ENCODE data around the gene BCL2L12.

BCL2L12 gene

DNA sequence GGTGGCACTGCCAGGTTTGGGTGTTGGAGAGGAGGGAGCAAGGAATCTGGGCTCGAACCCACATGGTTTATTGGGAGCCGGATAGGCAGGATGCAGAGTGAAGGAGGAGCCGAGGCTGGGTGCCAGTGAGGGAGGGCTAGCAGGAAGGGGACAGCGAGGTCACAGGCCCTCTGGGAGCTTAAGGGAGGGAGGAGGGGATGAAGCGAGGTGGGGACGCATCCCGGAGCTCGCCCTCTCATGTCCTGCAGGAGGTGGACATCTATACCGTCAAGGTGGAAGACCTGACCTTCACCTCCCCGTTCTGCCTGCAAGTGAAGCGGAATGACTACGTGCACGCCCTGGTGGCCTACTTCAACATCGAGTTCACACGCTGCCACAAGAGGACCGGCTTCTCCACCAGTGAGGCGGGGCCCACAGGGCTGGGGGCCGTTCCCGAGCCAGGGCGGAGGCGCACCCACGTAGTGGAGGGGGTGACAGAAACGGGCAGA is 20.2 kb downstream of the BCL2L12 start:
- DNase-seq, result no peak

DNA sequence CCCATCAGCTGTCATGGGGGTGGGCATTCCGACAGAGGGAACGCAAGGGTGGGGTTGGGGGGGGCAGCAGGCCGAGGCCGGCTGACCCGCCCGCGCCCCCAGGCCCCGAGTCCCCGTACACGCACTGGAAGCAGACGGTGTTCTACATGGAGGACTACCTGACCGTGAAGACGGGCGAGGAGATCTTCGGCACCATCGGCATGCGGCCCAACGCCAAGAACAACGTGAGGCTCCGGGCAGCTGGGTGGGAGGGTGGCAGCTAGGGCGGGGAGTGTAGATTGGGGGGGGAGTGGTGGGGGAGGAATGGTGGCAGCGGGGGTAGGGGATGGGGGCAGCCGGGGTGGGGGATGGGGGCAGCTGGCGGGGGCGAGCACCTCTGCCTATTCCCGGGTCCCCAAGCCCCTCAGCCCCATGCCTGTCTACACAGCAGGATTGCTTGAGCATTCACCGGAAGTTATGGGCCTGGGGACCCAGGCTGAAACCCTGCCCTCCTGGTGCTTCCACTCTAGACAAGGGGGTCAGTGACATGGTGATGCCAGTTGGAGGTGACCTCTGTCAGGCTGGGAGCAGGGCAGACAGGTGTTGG is 20.9 kb downstream of the BCL2L12 start:
- DNase-seq, result no peak

DNA sequence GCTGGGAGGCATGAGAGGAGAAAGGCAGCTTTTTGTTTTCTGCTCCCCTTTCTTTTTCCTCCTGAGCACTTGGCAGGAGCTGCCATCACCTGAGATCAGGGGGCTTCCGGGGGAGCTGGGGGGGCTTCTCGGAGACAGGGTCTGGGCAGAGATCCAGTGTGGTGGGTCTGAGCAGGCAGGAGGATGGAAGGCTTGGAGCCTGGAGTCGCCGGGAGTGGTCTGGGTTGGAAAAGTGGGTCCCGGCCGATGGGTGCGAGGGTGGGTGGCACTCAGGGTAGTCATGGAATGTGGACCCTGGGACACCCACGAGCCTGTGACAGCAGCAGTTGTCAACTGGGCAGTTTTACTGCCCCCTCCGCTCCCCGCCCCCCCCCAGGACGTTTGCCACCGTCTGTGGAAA is 21.4 kb downstream of the BCL2L12 start:
- DNase-seq, result no peak

DNA sequence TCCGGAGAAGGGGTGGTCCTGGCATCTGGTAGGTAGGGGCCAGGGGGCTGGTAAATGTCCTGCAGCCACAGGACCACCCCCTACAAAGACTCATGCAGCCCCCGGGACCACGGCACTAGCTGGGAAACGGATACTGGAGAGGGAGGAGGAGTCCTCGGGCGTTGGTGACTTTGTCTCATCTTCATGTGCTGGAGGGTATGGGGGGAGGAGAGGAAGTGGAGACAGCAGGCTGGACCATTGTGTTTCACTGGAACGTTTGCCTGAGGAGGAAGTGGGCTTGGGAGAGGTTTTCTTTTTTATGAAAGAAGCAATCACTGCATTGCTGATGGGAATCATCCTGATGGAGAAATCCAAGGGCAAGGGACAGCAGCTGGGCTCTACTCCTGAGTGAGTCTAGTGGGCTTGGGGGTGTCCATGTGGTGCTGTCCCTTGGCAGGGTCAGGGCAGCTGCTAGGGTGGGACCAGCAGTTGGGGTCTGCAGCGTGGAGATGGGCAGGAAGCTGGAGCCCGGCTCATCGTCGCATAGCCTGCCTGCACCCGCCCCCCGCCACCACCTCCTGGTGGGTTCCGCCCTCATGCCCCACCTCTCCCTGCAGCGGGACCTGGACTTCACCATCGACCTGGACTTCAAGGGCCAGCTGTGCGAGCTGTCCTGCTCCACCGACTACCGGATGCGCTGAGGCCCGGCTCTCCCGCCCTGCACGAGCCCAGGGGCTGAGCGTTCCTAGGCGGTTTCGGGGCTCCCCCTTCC is 22.0 kb downstream of the BCL2L12 start:
- peak; percentile 42 for DNase-seq

DNA sequence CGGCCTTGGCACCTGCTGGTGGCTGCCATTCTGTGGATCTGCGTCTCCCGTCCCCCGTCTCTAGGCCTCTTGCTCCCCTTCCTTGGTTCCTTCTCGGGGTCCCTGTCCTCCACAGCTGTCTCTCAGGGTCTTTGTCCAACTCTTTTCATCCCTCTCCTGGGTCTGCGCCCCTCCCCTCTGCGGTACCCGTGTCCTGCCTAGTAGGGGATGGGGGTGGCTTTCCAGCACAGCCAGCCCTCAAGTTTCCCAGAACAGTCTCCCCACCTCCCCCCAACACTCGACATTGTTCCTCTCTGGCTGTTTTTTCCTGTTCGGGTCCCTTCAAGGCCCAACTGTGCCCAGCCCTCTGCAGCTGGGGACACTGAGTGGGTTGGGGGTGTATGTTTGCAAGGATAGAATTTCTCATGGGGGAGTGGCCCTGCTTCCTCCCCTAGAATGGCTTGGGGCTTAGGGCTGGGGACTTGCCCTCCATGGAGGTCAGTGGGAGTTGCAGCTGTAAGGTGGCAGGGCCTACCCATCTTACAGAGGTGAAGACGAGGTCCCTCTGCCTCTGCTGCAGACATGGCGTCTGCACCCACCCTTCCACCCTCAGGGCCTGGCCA is 22.9 kb downstream of the BCL2L12 start:
- DNase-seq, result no peak

DNA sequence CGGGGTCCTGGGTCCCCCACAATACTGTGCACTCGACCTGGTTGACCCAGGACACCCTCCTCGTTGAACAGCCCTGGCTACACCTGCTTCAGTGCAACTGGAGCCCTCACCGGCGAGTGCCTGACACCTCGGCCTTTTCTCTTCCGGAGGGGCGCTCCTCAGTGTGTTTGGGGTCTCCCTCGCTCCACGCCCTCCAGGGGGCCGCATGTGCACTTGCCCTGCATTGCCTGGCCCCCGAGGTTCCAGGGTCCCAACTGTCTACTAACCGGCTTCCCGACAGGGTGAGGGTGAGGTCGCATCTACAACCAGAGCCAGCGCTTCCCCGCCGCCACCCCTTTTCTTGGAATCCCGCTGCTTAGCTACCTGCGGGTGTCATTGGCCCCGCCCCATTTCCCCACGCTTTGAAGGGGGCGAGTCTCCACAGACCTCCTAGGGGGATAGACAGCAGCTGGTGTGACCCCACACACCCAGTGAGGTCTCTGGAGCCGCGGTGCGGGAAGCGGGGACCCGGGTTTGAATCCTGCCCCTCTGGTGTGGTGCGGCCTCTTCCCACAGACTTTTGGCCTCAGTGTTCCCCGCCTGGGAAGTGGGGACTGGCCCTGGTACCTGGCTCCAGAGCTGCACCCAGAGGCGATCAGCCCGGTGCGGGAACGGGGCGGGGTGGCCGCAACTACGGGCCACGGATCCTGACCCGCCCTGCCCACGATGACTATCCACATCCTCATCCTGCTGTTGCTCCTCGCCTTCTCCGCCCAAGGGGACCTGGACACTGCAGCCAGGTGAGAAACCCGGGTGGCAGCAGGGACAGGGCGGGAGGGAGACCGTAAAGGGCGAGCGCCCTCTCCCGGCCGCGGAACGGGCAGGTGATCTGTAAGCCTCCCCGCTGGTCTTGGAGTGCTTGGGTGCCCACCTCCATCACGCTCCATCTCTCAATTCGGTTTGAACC is 23.7 kb downstream of the BCL2L12 start, which contains the start of gene ADM5:
Gene ADM5, plus strand, starts transcription at position 462 of the 946 bp plus-strand sequence. Its CDS starts 244 bp downstream, at position 706.
- peak; percentile 86 for DNase-seq

DNA sequence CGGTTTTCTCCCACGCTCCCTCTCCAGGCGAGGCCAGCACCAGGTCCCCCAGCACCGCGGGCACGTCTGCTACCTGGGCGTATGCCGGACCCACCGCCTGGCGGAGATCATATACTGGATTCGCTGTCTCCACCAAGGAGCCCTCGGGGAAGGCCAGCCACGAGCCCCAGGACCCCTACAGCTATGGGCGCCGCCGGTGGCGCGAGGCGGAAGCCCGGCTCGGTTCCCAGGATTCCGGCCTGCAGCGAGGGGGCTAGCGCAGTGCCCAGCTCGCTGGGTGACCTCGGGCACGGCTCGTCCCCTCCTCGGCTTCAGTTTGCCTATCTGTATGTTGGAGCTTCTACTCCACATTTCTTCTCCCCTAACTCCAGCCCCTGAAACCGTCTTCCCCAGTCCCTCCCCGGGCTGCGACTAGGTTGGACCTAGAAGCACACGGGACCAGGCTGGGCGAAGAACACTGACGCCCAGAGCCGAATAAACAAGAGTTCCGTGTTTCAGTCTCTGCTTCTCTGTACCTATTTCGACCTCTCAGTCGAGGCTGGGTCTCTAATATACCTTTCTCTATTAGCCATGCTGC is 24.4 kb downstream of the BCL2L12 start:
- no peak for DNase-seq

DNA sequence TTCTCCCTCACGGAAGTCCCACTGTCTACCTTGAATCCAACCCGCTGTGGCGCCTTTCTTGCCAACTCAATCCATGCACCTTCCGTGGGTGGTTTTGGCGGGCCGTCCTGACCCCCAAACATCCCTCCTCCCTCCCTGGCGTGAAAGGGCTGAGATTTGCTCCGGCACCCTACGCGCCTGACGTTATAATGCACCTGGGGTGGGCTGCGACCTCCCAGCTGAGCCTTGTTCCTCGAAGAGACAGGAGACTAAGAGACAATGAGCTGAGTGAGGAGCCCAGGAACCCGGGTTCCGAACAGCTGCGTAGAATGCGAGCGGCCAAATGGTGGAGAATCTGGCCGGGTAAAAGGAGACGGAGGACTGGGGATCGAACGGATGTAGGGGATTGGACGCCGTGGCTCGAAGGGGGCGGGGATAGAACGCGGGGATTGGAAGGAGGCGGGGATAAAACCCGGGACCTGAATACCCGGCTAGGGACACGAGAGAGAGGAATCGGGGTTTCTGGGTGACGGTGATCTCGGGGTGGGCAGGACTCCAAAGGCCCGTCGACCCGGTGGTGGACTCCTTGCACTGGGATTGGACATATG is 25.0 kb downstream of the BCL2L12 start, which contains the start of gene CPT1C:
Gene CPT1C, plus strand, starts transcription at position 461 of the 587 bp plus-strand sequence. CDS start 1,137 bp downstream, outside the sequence.
- DNase-seq, result peak; percentile 98

DNA sequence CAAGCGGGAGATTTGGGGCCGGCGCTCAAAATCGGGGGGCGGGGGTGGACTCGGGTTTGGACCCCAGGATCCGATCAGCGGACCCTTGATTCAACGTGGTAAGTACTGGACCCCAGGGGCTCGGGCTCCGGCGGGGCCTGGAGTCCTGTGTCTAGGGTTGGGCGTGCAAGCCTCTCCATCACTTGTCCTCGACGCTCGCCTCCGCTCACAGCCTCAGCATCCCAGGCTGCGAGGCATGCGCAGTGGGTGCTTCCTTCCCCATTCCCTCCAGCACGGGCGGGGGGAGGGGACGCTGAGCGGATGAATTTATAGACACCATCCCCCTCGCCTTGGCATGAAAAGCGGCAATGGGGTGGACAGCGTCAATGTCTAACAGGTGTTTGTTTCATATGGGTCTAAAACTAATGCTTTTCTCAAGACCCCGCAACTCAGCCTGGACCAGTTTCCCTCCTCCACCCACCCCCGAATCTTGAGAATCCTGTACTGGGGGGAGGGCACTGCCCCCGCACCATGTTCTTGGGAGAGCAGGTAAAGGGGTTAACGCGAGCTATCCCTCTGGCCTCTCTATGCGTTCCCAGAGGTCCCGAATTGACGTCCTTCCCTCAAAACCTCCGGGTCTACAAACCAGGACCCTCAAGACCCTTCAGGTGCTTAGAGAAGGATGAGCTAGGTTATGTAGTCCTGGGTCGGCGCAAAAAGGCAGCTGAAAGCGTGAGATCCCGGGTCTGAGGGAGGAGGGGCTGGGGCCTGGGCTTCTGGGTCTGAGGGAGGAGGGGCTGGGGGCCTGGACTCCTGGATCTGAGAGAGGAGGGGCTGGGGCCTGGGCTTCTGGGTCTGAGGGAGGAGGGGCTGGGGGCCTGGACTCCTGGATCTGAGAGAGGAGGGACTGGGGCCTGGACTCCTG is 25.8 kb downstream of the BCL2L12 start:
- peak; percentile 96 for DNase-seq

DNA sequence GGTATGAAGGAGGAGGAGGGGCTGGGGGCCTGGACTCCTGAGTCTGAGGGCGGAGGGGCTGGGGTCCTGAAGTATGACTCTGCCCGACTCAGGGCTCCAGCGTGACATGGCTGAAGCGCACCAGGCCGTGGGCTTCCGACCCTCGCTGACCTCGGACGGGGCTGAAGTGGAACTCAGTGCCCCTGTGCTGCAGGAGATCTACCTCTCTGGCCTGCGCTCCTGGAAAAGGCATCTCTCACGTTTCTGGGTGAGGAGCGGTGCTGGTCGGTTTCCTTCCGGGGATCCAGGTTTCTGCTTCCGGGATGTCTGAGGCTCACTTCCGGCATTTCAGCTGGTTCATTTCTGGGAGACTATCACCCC is 26.4 kb downstream of the BCL2L12 start:
- peak; percentile 41 for DNase-seq

DNA sequence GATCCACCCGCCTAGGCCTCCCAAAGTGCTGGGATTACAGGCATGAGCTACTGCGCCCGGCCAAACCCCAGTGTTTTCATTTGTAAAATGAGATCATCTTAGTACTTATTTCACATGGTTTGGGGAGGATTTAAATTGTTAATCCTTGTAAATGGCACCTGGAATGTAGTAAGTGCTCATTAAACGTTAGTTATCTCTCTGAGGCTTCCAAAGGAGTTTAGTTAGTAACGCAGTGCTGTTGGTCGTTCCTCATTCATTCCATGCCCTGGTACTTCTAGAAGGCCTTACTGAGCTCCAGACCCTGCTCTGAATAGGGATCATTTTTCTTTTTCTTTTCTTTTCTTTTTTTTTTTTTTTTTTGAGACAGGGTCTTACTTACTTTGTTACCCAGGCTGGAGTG is 30.4 kb downstream of the BCL2L12 start:
- DNase-seq, result peak; percentile 31

DNA sequence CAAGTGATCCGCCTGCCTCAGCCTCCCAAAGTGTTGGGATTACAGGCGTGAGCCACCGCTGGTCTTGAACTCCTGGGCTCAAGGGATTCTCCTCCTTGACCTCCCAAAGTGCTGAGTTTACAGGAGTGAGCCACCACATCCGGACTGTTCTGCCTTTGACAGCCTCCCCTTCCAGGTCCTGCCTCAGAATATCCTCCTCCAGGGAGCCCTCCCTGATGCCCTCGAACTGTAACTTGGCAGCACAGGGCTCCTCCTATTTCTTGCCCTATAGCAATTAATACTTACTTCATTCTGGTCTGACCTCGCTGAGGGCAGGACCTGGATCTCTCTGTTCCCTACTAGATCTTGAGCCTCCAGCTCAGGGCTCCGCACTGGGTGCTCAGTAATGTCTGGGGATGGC is 31.1 kb downstream of the BCL2L12 start:
- DNase-seq, result no peak

DNA sequence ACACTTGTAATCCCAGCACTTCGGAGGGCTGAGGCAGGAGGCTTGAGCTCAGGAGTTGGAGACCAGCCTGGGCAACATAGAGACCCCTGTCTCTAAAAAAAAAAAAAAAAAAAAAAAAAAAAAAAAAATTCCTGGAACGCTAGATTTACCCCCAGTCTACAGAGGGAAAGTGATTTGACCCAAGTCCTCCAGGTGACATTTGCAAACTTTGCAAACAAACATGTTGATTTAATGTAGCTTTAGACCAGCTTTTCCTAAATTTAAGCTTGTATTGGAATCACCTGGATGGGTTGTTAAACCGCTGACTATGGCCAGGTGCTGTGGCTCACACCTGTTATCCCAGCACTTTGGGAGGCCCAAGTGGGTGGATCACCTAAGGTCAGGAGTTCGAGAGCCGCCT is 33.6 kb downstream of the BCL2L12 start:
- DNase-seq, result no peak

DNA sequence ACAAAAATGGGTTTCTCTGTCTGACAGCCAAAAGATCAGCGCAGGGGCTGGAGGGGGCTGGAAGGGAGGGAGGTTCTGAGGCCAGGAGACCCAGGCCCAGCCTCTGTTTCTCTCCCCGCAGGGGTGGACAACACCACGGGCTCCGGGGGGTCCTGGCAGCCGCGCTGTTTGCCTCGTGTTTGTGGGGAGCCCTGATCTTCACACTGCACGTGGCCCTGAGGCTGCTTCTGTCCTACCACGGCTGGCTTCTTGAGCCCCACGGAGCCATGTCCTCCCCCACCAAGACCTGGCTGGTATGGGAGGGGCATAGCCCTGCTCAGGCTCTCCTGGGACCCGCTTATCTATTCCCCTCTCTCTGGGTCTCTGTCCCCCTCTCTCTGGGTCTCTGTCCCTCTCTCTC is 34.8 kb downstream of the BCL2L12 start:
- no peak for DNase-seq

DNA sequence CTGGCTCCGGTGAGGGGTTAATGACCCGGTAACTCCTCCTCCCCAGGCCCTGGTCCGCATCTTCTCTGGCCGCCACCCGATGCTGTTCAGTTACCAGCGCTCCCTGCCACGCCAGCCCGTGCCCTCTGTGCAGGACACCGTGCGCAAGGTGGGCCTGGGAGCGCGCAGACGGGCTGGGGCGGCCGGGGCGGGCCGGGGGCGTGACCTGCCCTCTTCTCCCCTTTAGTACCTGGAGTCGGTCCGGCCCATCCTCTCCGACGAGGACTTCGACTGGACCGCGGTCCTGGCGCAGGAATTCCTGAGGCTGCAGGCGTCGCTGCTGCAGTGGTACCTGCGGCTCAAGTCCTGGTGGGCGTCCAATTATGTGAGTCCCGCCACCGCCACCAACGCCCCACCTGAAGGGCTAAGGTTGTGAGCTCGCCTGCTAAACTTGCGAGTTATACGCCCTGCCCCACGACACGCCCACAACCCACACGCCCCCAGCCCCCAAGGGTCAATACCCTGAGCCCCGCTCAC is 35.6 kb downstream of the BCL2L12 start:
- no peak for DNase-seq

DNA sequence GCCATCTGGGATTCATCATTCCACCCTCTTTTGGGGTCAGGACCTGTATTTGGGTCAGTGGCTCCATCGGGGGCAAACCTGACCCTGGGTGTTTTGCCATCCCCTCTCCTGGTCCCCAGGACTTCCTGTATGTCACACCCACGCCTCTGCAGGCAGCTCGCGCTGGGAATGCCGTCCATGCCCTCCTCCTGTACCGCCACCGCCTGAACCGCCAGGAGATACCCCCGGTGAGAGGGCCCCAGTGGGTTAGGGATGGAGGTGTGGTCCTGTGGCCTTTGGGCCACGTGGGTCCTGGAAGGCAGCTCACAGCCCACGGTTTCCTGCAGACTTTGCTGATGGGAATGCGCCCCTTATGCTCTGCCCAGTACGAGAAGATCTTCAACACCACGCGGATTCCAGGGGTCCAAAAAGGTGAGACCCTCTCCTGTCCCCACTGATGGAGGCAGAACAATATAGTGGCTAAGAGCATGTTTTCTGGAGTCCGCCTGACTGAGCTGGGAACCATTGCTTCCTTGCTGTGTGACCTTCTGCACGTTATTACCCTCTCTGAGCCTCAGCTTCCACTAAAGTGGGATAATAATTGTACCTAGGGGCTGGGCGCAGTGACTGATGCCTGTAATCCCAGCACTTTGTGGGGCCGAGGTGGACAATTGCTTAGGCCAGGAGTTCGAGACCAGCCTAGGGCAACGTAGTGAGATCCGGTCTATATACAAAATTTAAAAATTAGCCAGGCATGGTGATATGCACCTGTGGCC is 39.3 kb downstream of the BCL2L12 start:
- no peak for DNase-seq

DNA sequence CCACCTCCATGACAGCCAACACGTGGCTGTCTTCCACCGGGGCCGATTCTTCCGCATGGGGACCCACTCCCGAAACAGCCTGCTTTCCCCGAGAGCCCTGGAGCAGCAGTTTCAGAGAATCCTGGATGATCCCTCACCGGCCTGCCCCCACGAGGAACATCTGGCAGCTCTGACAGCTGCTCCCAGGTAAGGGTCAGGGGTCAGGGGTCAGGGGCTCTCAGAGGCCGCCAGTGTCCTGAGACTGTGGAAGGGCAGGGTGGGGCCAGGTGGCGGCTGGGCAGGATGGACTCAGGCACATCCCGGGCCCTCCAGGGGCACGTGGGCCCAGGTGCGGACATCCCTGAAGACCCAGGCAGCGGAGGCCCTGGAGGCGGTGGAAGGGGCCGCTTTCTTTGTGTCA is 40.2 kb downstream of the BCL2L12 start:
- no peak for DNase-seq

DNA sequence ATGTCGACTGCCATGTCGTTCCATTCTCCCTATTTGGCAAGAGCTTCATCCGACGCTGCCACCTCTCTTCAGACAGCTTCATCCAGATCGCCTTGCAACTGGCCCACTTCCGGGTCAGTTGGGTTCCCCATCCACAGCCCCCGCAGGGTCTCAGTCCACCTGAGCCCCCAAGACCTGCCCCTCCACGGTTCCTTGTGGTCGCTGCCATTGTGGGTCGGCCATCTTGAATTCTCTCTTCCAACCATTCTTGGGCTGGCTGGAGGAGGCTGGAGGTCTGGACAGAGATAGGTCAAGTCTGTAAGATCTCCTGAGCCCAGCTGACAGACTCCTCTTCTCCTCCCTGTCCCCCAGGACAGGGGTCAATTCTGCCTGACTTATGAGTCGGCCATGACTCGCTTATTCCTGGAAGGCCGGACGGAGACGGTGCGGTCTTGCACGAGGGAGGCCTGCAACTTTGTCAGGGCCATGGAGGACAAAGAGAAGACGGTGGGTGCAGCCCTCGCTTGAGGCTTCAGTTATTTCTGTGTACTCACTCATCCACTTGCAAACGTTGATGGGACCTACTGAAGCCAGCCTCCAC is 44.7 kb downstream of the BCL2L12 start:
- DNase-seq, result no peak

DNA sequence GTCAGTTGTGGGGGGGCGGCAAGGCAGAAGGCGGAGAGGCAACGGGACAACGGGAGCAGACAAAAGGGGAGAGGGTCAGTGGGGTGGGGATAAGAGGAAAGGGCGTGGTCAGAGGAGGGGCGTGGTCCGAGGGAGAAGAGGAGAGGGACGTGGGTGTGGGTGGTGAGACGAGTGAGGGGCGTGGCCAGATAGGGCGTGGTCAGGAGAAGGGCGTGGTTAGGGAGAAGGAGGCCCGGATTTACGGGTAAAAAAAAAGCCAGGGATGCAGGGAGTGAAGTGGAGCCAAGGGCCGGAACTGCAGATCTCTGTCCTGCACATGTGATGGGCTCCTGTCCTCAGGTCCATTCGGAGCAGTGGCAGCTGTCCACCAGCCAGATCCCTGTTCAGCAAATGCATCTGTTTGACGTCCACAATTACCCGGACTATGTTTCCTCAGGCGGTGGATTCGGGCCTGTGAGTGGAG is 46.7 kb downstream of the BCL2L12 start:
- DNase-seq, result peak; percentile 97
